Osteoblast (primary cell): Measurements from ENCODE around the gene HOXB5. TPM values are rescaled to one million over a fixed set of nuclear protein-coding genes. Genes with fewer than 3 reads are reported as not detected.

Experiments
- DNase-seq: peaks from one replicate; pipeline ENCODE4 v3.0.0; 2011; ENCODE audit warnings: low spot score, mixed read lengths; ENCODE audit not compliant: insufficient read length; ENCODE audit errors: missing footprints
- H2AFZ ChIP-seq: 2 replicates; pipeline ENCODE4 v1.6.0; 2011; ENCODE audit warnings: mild to moderate bottlenecking, low read length
- H3K27ac ChIP-seq: 2 replicates; pipeline ENCODE4 v1.5.1; 2011; ENCODE audit warnings: mild to moderate bottlenecking, low read depth, low read length, moderate library complexity
- H3K27me3 ChIP-seq: 2 replicates; pipeline ENCODE4 v1.6.0; 2012; ENCODE audit warnings: mild to moderate bottlenecking, control low read depth, inconsistent platforms, low read length, moderate library complexity; ENCODE audit not compliant: insufficient read depth
- H3K36me3 ChIP-seq: 2 replicates; pipeline ENCODE4 v1.5.1; 2011; ENCODE audit warnings: mild to moderate bottlenecking, low read length, control low read depth, moderate library complexity; ENCODE audit not compliant: insufficient read depth
- H3K4me1 ChIP-seq: 2 replicates; pipeline ENCODE4 v1.5.1; 2011; ENCODE audit warnings: mild to moderate bottlenecking, low read length, control low read depth, moderate library complexity; ENCODE audit not compliant: insufficient read depth
- H3K4me2 ChIP-seq: 2 replicates; pipeline ENCODE4 v1.6.0; 2011; ENCODE audit warnings: mild to moderate bottlenecking, low read length; ENCODE audit not compliant: insufficient read depth
- H3K4me3 ChIP-seq: fragments of 200-600 bp; sonication (generic); 3 replicates; pipeline ENCODE4 v1.5.1; 2012; ENCODE audit warnings: mild to moderate bottlenecking, low read length, inconsistent platforms; ENCODE audit not compliant: insufficient read depth
- H3K79me2 ChIP-seq: 2 replicates; pipeline ENCODE4 v1.6.0; 2012; ENCODE audit warnings: mild to moderate bottlenecking, low read length, control low read depth, inconsistent platforms; ENCODE audit not compliant: insufficient read depth
- H3K9me3 ChIP-seq: 2 replicates; pipeline ENCODE4 v1.5.1; 2011; ENCODE audit warnings: low read depth, low read length, control low read depth
- H4K20me1 ChIP-seq: 2 replicates; pipeline ENCODE4 v1.6.0; 2012; ENCODE audit warnings: mild to moderate bottlenecking, low read length, control low read depth; ENCODE audit not compliant: insufficient read depth
- CTCF ChIP-seq: IDR thresholded peaks from 2 replicates; pipeline ENCODE4 v1.5.1; 2011; ENCODE audit warnings: mild to moderate bottlenecking, low read depth, low read length, moderate library complexity; ENCODE audit errors: extremely low read depth
- total RNA-seq: library from RNA; depleted of rRNA; stranded (reverse); fragments of >200 nt; gene quantifications from 2 replicates; pipeline ENCODE4 v1.2.3, GENCODE V29; 2012

HOXB5 gene
- total RNA-seq, 1 donor = not detected

GRCh38 chr17:48603959-48604769, 10.6 kb upstream of the HOXB5 start:
- no peaks in the 10 kb centered on the region for H3K79me2 ChIP-seq
- H3K4me1 ChIP-seq = no peaks in the 10 kb centered on the region
- no peaks in the 10 kb centered on the region for H3K36me3 ChIP-seq
- no peaks in the 10 kb centered on the region for H3K9me3 ChIP-seq
- no peak overlapping the region for H3K4me3 ChIP-seq
- no peak for DNase-seq
- no peak overlapping the region for H3K27ac ChIP-seq
- no peak overlapping the region for H2AFZ ChIP-seq
- TF ChIP-seq CTCF = no peak
- H3K4me2 ChIP-seq = no peak overlapping the region
- peaks cover 98% of the 10 kb centered on the region for H3K27me3 ChIP-seq
- peaks cover 3% of the 10 kb centered on the region for H4K20me1 ChIP-seq

DNA sequence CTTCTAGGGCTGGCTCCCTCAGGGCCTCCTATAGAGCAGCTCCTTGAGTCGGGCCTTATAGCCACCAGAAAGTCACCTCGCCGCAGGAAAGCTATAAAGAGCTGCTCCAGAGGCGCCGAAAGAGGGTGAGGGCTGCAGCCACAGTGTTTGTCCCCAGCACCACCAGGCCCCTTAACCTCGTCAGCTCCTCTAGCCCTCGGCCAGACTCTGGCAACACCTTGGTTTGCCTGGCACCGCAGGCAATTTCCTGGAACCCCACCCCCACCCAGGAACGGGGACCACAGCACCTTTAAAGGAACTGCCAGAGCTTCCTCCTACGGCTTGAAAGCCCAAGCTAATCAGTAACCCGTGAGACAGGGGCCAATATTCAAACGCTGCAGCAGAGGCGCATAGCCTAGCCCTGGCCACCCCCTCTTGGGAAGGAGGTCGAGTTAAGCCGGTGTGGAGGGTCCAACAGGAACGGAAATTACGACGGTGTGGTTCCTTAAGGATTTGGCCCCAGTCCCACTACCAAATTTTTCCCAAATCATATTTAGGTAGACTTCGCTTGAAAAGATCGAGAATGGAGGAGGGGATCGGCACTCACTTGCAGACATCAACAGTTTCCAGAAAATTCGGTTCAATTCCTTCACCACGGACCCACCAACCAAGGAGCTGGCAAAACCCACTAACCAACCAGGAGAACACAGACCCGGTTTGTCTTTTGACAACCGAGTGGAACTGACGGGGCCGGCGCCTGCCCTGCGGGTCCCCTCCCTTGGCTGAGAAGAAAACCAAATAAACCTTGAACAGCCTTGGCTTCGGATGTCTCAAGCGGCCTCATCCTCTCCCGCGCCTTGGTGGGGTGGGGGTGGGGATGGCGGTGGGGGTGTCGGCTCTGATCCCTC, 8.2 kb upstream of the HOXB5 start:
- Histone ChIP-seq H3K79me2 (no peaks in the 10 kb centered on the region), H3K4me1 (no peaks in the 10 kb centered on the region), H3K4me2 (no peak overlapping the region), H2AFZ (no peak overlapping the region), H3K36me3 (no peaks in the 10 kb centered on the region), H3K4me3 (no peak overlapping the region), H3K27me3 (peaks cover 100% of the 10 kb centered on the region), H4K20me1 (peaks cover 3% of the 10 kb centered on the region), H3K9me3 (no peaks in the 10 kb centered on the region), H3K27ac (no peak overlapping the region)
- no peak for TF ChIP-seq CTCF
- DNase-seq = no peak

- DNase-seq = no peak
- Histone ChIP-seq H3K9me3 (no peaks in the 10 kb centered on the region), H3K27me3 (peaks cover 100% of the 10 kb centered on the region), H3K36me3 (no peaks in the 10 kb centered on the region), H4K20me1 (peaks cover 3% of the 10 kb centered on the region), H3K79me2 (no peaks in the 10 kb centered on the region), H2AFZ (no peak overlapping the region), H3K4me1 (no peaks in the 10 kb centered on the region), H3K4me3 (no peak overlapping the region), H3K4me2 (no peak overlapping the region), H3K27ac (no peak overlapping the region)
- TF ChIP-seq CTCF = no peak
Measured at GRCh38 chr17:48601207-48601538, 7.6 kb upstream of the HOXB5 start.
